HG03342 (cell line): ENCODE results near the gene ATP1B3.
"Not testable (repeated sequence)": the region's sequence is repeated elsewhere in the genome, so short reads cannot be mapped to it uniquely, and the experiment has no call there.

Experiments used
- ATAC-seq: cut with Tn5 transposase; IDR thresholded peaks from one replicate; pipeline ENCODE4 v1.9.1; 2021; ENCODE audit warnings: mild to moderate bottlenecking, moderate library complexity; ENCODE audit not compliant: unreplicated experiment

Gene ATP1B3

DNA sequence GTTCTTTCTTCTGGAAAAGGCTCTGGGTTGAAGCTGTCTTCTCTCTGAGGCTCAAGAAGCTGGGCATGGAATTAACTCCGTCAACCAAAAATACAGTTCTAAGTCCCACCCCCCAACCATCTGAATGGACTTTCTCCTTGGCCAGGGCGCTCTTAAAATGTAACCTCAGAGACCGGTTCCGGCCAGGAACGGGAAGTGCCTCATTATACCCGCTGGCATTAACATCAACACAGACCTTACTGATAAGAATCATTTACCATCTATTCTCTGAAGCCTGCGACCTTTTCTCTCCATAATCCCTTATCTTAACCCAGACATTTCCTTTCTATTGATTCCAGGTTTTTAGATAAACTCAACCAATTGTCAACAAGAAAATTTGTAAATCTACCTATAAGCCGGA lies 64.7 kb downstream of the ATP1B3 start:
- ATAC-seq = no peak

GRCh38 chr3:141942006-141942405 lies 65.6 kb downstream of the ATP1B3 start:
- ATAC-seq = no peak

- no peak for ATAC-seq
Observed at GRCh38 chr3:141945726-141946485, 69.5 kb downstream of the ATP1B3 start.

- ATAC-seq = no peak
Observed at GRCh38 chr3:141949399-141949798, 73.0 kb downstream of the ATP1B3 start.

DNA sequence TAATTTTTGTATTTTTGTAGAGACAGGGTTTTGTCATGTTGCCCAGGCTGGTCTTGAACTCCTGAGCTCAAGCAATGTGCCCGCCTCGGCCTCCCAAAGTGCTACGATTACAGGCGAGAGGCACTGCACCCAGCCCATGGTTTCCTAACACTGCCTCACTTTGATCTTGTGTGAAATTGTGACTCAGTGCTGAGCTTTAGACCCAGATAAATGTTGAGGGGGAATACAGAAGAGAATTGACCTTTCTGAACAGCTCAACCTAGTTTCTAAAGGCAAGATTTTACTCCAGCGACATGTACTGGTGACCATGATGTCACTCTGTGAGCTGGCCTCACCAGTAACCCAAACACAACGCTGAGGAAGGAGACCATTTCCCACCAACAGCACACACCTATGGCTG lies 73.5 kb downstream of the ATP1B3 start:
- no peak for ATAC-seq

- ATAC-seq = no peak
Observed at GRCh38 chr3:141950572-141951493, 74.4 kb downstream of the ATP1B3 start.

- ATAC-seq = no peak
Observed at GRCh38 chr3:141952611-141953010, 76.2 kb downstream of the ATP1B3 start.

- no peak for ATAC-seq
Observed at GRCh38 chr3:141955175-141955574, 78.7 kb downstream of the ATP1B3 start.

- ATAC-seq = no peak
Observed at GRCh38 chr3:141959589-141960554, 83.4 kb downstream of the ATP1B3 start.

DNA sequence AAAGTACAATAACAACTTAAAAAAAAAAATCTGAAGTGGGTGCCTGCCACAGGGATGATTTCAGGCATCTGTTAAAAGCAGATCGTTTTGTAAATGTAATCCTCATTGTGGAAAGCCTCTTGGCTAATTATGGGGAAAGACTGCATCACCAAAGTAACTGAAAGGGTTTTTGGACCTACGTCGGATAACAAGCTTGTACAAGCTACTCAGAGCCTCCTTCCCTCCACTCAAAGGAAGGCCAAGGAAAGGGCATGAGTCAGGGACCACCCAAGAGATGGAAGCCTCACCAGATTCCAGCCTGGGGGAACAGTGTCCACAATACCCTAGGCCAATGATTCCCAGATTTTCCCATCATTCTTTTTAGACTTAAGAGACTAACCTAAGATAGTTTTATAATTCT lies 84.3 kb downstream of the ATP1B3 start:
- no peak for ATAC-seq

GRCh38 chr3:141963301-141963700 lies 86.9 kb downstream of the ATP1B3 start:
- no peak for ATAC-seq

GRCh38 chr3:141965471-141965870 lies 89.0 kb downstream of the ATP1B3 start:
- no peak for ATAC-seq

DNA sequence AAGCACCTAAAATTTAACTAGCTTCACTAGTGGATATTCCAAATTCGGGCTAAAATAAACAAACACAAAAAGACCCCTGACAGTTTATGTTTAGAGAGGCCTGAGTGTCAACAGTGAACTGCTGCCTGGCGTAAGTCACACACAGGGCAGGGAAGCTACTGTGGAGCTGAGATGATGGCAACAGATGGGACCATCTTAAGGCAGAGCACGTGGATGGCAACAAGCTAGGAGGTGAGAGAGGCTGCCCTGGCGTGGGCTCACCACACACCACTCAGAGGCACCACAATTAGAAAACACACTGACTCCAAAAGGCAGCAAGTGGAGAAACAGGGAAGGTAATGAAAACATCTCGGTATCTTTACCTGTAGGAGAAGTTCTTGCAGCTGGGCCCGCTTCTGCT lies 93.3 kb downstream of the ATP1B3 start:
- ATAC-seq = no peak

- ATAC-seq = no peak
Observed at GRCh38 chr3:141971571-141971970, 95.1 kb downstream of the ATP1B3 start.

GRCh38 chr3:141972399-141972798 lies 96.0 kb downstream of the ATP1B3 start:
- no peak for ATAC-seq

DNA sequence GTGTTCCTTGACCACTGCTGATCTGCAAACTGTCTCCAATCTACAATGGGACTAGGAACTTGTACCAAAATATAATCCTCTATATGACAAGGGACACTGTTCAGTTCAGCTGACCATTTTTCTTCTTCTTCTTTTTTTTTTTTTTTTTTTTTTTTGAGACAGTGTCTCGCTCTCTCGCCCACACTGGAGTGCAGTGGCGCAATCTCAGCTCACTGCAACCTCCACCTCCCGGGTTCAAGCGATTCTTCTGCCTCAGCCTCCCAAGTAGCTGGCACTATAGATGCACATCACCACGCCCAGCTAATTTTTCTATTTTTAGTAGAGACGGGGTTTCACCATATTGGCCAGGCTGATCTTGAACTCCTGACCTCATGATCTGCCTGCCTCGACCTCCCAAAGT lies 98.3 kb downstream of the ATP1B3 start:
- ATAC-seq = not testable (repeated sequence)
